Activated CD8-positive, alpha-beta memory T cell treated with anti-CD3 and anti-CD28 coated beads, Interleukin-2, amount 50 U/mL, for 48 hours (primary cell): ENCODE results near the gene RBBP8NL.

Experiments used
- DNase-seq: peaks from one replicate; pipeline ENCODE4 v3.0.0-alpha.2; 2020

Gene RBBP8NL

DNA sequence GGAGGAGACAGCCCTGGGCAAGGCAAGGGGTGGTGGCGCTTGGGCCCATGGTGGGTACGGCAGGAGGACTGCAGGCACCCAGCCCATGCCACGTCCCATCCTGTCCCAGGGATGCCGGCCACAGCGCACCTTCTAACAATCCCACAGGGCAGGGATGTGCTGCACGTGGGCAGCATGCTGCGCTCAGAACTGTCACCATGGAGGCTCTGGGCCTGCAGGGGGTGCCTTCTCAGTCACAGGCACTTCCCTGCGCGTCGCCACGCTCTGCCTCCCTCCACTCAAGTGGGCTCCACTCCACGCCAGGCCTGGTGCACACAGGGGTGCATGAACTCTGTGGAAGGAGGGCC is 22.6 kb downstream of the RBBP8NL start:
- no peak for DNase-seq

- DNase-seq, result no peak
These were observed 23.1 kb downstream of the RBBP8NL start for GRCh38 chr20:62404112-62404665.

DNA sequence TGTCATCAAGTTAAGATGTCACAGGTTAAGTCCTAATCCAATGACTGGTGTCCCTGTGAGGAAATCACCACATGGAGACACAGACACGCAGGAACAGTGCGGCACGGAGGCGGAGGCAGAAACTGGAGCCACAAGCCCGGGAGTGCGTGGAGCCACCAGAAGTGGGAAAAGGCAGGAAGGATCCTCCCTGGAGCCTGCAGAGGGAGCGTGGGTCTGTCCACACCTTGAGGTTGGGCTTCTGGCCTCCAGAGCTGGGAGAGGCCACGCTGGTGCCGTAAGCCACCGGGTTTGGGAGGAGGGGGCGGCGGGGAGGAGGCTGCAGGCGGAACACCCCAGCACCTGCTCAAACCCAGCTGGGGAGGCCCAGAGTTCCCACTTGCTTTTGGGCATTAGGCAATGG is 24.0 kb downstream of the RBBP8NL start:
- no peak for DNase-seq

- DNase-seq, result no peak
These were observed 24.7 kb downstream of the RBBP8NL start for GRCh38 chr20:62402456-62403150.

DNA sequence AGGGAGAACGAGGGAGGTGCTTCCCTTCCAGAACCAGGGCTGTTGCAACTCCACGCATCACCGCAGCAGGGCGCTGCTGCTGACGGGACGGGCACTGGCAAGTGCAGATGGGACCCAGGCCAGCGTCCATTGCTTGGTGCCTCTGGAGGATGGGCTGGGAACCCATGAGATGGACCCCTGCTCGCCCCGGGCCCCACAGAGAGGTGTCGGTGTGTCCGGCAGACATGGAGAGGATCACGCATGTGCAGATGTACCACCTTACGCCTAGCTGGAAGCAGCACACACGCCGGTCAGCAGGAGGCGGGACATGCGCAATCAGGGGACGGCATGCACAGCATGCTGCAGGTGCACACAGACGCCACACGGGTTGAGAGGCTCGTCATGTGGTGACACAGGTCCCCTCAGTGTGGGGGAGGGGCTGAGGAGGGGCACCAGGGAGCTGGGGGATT is 26.0 kb downstream of the RBBP8NL start:
- no peak for DNase-seq

GRCh38 chr20:62400541-62400940 is 26.8 kb downstream of the RBBP8NL start:
- DNase-seq, result no peak

GRCh38 chr20:62400021-62400420 is 27.3 kb downstream of the RBBP8NL start:
- no peak for DNase-seq

GRCh38 chr20:62398120-62398821 is 29.1 kb downstream of the RBBP8NL start:
- DNase-seq, result no peak

- DNase-seq, result no peak
These were observed 30.7 kb downstream of the RBBP8NL start for GRCh38 chr20:62396367-62397239.

GRCh38 chr20:62395311-62396242 is 31.8 kb downstream of the RBBP8NL start:
- DNase-seq, result no peak

DNA sequence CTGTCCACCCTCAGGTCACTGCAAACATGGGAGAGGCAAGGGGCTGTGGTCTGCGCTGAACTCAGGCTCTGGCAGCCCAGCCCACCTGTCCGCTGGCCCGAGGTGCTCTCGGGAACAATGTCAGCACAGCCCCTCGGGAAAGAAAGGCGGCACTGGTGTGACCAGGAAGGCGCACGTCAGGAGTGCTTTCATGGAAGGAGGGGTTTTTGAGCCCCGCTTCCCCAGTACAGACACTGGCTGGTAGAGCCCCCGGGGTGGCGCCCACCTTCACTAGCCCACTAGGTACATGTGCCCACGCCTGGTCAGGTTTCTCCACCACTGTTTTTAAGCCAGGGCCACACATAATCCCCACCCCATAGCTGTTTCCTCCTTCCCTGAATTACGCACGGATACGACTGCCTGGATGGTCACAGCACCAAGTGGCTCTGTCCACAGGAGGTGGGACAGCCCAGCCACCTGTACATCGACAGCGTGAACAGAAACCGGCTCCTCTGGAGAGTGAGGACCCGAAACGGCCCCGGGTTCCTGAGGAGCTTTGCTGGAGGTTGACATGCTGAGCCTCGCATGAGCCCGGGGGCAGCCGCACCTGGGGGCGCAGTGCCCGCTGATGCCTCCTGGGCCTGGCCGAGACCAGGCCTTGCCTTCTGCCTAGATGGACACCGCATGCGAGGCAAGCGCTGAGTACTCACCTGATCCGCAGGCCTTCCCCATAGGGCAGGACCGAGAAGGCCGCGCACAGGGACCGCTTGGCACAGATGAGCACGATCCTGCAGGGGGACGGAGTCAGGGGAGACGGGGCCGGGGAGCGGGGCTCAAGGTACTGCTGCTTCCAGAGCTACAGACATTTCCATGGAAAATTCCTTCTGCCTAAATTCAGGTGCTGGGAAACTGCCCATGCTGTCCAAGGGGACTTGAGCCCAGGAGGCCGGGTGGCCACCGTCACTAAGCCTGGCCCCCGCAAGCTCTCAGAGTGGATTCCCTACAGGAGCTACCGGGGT is 32.8 kb downstream of the RBBP8NL start:
- no peak for DNase-seq

DNA sequence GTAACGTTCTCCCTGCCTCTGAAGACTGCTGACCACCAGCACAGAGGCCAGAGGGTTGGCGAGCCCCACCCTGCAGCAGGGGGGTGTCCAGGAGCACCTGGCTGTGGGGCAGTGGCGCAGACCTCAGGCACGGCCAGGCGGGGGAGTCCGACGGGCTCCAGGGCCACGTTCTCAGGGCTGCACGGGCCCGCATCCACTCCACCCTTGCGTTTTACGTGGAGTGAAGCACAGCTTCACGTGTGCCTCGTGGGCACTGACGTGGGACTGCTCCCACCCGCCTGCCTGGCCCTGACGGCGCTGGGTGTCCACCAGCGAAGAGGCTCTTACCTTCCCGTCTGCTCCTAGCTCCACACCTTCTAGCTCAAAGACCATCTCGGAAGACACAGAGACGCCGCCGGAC is 33.5 kb downstream of the RBBP8NL start:
- DNase-seq, result no peak

GRCh38 chr20:62393335-62393665 is 34.0 kb downstream of the RBBP8NL start:
- no peak for DNase-seq

- no peak for DNase-seq
These were observed 34.6 kb downstream of the RBBP8NL start for GRCh38 chr20:62392621-62393334.

- DNase-seq, result no peak
These were observed 35.3 kb downstream of the RBBP8NL start for GRCh38 chr20:62392077-62392418.

- no peak for DNase-seq
These were observed 35.9 kb downstream of the RBBP8NL start for GRCh38 chr20:62391165-62392076.

- DNase-seq, result no peak
These were observed 36.8 kb downstream of the RBBP8NL start for GRCh38 chr20:62390317-62391164.

DNA sequence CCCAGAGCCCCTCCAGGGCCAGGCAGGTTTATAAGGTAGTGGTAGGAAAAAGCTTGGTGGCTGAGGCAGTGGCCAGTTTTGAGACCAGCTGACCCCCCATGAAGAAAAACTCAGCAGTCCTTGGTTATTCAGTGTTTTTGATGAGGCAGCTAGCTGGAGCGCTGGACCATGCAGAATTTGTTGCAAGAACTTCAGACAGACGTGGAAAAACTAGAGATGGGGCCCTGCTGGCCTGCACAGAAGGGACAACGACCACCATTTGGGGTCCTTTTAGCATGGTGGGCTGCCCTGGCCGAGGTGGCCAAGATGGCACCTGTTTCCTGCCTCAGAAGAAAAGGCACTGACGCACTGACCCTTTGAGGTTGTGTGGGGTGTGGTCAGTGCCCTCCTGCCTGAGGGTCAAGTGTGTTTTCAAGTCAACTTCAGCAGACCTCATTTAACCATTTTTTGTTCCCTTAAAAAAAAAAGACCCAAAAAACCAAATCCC is 37.7 kb downstream of the RBBP8NL start:
- no peak for DNase-seq
